ENCODE measurements around the gene IL10RA. TPM values are rescaled to one million over a fixed set of nuclear protein-coding genes. Genes with fewer than 3 reads are reported as not detected.

IL10RA gene
- total and polyA plus RNA-seq, 4 donors, result 2.3 to 11.6 (median 9.2) TPM

DNA sequence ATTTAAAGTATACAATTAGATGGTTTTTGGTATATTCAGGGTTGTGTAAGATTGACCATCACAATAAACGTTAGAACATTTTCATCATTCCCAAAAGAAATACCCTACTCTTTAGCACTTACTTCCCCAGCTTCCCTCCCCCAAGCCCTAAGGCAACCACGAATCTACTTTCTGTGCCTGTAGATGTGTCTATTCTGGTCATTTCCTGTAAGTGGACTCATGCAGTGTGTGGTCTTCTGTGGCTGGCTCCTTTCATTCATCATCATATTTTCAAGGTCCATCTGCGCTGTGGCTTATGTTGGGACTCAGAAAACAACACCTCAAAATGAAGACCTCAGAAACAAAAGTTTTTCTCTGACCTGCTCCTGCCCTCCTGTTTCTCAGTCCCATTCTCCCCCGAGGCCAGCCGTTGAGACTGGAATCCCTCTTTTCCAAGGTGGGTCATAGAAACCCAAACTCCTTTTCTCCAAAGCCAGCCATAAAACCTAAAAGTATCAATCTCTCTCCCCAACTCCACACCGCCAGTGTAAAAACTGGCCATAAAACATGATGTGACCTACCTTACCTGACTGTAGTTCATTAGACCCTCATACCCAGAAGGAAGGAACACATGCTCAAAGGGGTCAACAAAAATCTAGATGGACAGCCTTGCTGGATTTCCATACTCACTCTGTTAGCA is 44.1 kb upstream of the IL10RA start:
- no peak overlapping the region for H3K4me3 ChIP-seq (ENCODE audit: low read depth in 1 of 3, low read length in 3 of 3)
- no peak overlapping the region for H3K27ac ChIP-seq (ENCODE audit: low read depth in 1 of 2, low read length in 2 of 2)
- H3K36me3 ChIP-seq (ENCODE audit: control insufficient read depth in 4 of 4, insufficient read depth in 3 of 4, low read depth in 1 of 4, low read length in 3 of 4), result no peaks in the 10 kb centered on the region
- no peak overlapping the region for H3K9ac ChIP-seq (ENCODE audit: low read depth in 1 of 2, low read length in 2 of 2)
- no peaks in the 10 kb centered on the region for H3K9me3 ChIP-seq (ENCODE audit: control insufficient read depth in 4 of 4, low read length in 3 of 4)
- DNase-seq (ENCODE audit: low spot score), result no peak
- no peaks in the 10 kb centered on the region for H3K4me1 ChIP-seq (ENCODE audit: control insufficient read depth in 4 of 4, insufficient read depth in 4 of 4, low read length in 3 of 4)
- no peaks in the 10 kb centered on the region for H3K27me3 ChIP-seq (ENCODE audit: control insufficient read depth in 4 of 4, insufficient read depth in 4 of 4, low read length in 3 of 4)
- TF ChIP-seq, protein P1, sequence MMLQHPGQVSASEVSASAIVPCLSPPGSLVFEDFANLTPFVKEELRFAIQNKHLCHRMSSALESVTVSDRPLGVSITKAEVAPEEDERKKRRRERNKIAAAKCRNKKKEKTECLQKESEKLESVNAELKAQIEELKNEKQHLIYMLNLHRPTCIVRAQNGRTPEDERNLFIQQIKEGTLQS (IDR thresholded peaks at IDR 0.05), result no peak
- no peak for TF ChIP-seq HNF4A (conservative IDR thresholded peaks at IDR 0.05)
- no peak for TF ChIP-seq RAD21 (IDR thresholded peaks at IDR 0.05)
- TF ChIP-seq, protein P2, sequence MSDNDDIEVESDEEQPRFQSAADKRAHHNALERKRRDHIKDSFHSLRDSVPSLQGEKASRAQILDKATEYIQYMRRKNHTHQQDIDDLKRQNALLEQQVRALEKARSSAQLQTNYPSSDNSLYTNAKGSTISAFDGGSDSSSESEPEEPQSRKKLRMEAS (IDR thresholded peaks at IDR 0.05), result no peak
- TF ChIP-seq FOXA2 (IDR thresholded peaks at IDR 0.05), result no peak
- TF ChIP-seq JUND (IDR thresholded peaks at IDR 0.05), result no peak
- no peak for TF ChIP-seq HNF4G (IDR thresholded peaks at IDR 0.05)
- WGBS, result 83% methylated on average over 6 of the region's 6 CpGs

DNA sequence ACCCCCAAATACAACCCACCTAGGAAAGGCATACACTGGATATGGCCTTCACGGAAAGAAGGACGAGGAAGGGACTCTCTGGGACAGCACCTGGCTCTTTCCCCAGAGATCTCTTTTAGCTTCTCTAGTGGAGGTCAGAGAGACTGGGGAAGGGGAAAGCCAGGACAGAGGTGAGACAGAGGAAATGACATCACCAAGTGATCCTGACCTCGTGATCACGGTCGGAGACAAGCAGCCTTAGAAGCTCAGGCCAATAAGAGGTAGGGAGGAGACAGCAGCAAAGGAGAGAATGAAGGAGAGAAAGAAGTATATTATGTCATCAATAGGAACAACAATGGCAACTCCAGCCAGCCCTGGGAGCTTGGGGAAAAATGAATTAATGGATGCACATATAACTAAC is 41.6 kb upstream of the IL10RA start:
- H3K27ac ChIP-seq (ENCODE audit: low read depth in 1 of 2, low read length in 2 of 2), result no peak overlapping the region
- no peak overlapping the region for H3K4me3 ChIP-seq (ENCODE audit: low read depth in 1 of 3, low read length in 3 of 3)
- no peaks in the 10 kb centered on the region for H3K4me1 ChIP-seq (ENCODE audit: control insufficient read depth in 4 of 4, insufficient read depth in 4 of 4, low read length in 3 of 4)
- no peaks in the 10 kb centered on the region for H3K9me3 ChIP-seq (ENCODE audit: control insufficient read depth in 4 of 4, low read length in 3 of 4)
- H3K27me3 ChIP-seq (ENCODE audit: control insufficient read depth in 4 of 4, insufficient read depth in 4 of 4, low read length in 3 of 4), result no peaks in the 10 kb centered on the region
- 72% methylated on average over 5 of the region's 5 CpGs for WGBS
- no peaks in the 10 kb centered on the region for H3K36me3 ChIP-seq (ENCODE audit: control insufficient read depth in 4 of 4, insufficient read depth in 3 of 4, low read depth in 1 of 4, low read length in 3 of 4)
- DNase-seq (ENCODE audit: low spot score), result no peak
- H3K9ac ChIP-seq (ENCODE audit: low read depth in 1 of 2, low read length in 2 of 2), result no peak overlapping the region
- no peak for TF ChIP-seq ZBTB33 (IDR thresholded peaks at IDR 0.05)
- TF ChIP-seq TAF1 (conservative IDR thresholded peaks at IDR 0.05), result no peak
- no peak for TF ChIP-seq FOXA1 (IDR thresholded peaks at IDR 0.05)
- TF ChIP-seq FOXA2 (IDR thresholded peaks at IDR 0.05), result no peak
- no peak for TF ChIP-seq NR2F2 (IDR thresholded peaks at IDR 0.05)
- no peak for TF ChIP-seq SP1 (IDR thresholded peaks at IDR 0.05)
- no peak for TF ChIP-seq YY1 (IDR thresholded peaks at IDR 0.05)
- TF ChIP-seq, protein P1 (IDR thresholded peaks at IDR 0.05), result no peak
- TF ChIP-seq, protein P3, sequence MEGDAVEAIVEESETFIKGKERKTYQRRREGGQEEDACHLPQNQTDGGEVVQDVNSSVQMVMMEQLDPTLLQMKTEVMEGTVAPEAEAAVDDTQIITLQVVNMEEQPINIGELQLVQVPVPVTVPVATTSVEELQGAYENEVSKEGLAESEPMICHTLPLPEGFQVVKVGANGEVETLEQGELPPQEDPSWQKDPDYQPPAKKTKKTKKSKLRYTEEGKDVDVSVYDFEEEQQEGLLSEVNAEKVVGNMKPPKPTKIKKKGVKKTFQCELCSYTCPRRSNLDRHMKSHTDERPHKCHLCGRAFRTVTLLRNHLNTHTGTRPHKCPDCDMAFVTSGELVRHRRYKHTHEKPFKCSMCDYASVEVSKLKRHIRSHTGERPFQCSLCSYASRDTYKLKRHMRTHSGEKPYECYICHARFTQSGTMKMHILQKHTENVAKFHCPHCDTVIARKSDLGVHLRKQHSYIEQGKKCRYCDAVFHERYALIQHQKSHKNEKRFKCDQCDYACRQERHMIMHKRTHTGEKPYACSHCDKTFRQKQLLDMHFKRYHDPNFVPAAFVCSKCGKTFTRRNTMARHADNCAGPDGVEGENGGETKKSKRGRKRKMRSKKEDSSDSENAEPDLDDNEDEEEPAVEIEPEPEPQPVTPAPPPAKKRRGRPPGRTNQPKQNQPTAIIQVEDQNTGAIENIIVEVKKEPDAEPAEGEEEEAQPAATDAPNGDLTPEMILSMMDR (IDR thresholded peaks at IDR 0.05; ENCODE audit: low read depth, low read length, missing input control), result no peak
- TF ChIP-seq RAD21 (IDR thresholded peaks at IDR 0.05), result no peak
- no peak for TF ChIP-seq HNF4G (IDR thresholded peaks at IDR 0.05)
- no peak for TF ChIP-seq RXRA (IDR thresholded peaks at IDR 0.05)
- no peak for TF ChIP-seq HNF4A (conservative IDR thresholded peaks at IDR 0.05)
- TF ChIP-seq JUND (IDR thresholded peaks at IDR 0.05), result no peak

All from liver (tissue), 9 donors.